ENCODE measurements around the gene SMAD9. TPM values are rescaled to one million over a fixed set of nuclear protein-coding genes. Genes with fewer than 3 reads are reported as not detected.

The SMAD9 gene
- total and polyA plus RNA-seq, 9 of the 15 experiments (the other 6 are each of a cell fraction or from before 2014, with no cell fraction given): 0.02 to 0.08 (median 0.03) TPM; not detected in 4

DNA sequence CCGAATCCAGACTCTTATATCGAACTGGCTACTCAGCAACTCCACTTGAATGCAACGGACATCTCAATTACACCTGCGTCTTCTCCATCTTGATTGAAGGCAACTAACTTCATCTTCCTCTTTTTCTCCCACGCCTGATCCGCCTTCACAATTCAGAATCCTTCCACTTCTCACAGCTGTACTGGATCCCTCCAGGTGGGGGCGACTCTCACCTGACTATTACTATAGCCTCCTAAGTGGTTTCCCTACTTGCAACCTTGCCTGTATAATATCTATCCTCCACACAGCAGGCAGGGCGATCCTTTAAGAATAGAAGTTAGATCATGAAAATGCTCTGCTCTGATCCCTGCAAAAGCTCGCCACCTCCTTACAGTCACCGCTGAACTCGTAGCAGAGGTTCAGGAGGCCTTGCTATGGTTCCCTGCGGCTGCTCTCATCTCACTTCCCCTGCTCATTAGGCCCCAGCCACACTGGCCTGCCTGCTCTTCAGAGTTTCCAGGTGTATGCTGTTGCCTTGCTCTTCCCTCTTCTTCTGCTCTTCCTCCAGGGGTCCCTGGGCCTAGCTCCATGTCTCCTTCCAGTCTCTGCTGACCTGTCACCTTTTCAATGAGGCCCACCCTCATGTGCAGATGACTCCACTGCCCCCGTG is 69.1 kb downstream of the SMAD9 start (continued):
- TF ChIP-seq SMC3 (conservative IDR thresholded peaks at IDR 0.05; ENCODE audit: insufficient read depth, low read depth, low read length) (0 out of 2 replicates have a peak, but pooled peaks have one; percentile 14), DMBX1 (CRISPR knock-in tag; IDR thresholded peaks at IDR 0.05; ENCODE audit: borderline replicate concordance) (no peak), BACH1 (tag; IDR thresholded peaks at IDR 0.05) (no peak), HIVEP1 (CRISPR knock-in tag; IDR thresholded peaks at IDR 0.05) (no peak), JUN (IDR thresholded peaks at IDR 0.05; ENCODE audit: borderline replicate concordance, low read depth, low read length) (no peak), JUN (CRISPR knock-in tag; IDR thresholded peaks at IDR 0.05; ENCODE audit: borderline replicate concordance) (no peak), MYNN (IDR thresholded peaks at IDR 0.05) (no peak), MYNN (CRISPR knock-in tag; IDR thresholded peaks at IDR 0.05) (no peak), GABPB2 (CRISPR knock-in tag; conservative IDR thresholded peaks at IDR 0.05) (no peak), SRF (CRISPR knock-in tag; IDR thresholded peaks at IDR 0.05) (no peak), LARP7 (IDR thresholded peaks at IDR 0.05) (no peak), SIN3A (IDR thresholded peaks at IDR 0.05; ENCODE audit: borderline replicate concordance in 2 of 2, control insufficient read depth in 1 of 2, low read depth in 2 of 2, low read length in 2 of 2) (no peak)
- TF ChIP-seq, protein P1, sequence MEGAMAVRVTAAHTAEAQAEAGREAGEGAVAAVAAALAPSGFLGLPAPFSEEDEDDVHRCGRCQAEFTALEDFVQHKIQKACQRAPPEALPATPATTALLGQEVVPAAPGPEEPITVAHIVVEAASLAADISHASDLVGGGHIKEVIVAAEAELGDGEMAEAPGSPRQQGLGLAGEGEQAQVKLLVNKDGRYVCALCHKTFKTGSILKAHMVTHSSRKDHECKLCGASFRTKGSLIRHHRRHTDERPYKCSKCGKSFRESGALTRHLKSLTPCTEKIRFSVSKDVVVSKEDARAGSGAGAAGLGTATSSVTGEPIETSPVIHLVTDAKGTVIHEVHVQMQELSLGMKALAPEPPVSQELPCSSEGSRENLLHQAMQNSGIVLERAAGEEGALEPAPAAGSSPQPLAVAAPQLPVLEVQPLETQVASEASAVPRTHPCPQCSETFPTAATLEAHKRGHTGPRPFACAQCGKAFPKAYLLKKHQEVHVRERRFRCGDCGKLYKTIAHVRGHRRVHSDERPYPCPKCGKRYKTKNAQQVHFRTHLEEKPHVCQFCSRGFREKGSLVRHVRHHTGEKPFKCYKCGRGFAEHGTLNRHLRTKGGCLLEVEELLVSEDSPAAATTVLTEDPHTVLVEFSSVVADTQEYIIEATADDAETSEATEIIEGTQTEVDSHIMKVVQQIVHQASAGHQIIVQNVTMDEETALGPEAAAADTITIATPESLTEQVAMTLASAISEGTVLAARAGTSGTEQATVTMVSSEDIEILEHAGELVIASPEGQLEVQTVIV (CRISPR knock-in tag; IDR thresholded peaks at IDR 0.05; ENCODE audit: borderline replicate concordance): no peak
- TF ChIP-seq, protein P2, sequence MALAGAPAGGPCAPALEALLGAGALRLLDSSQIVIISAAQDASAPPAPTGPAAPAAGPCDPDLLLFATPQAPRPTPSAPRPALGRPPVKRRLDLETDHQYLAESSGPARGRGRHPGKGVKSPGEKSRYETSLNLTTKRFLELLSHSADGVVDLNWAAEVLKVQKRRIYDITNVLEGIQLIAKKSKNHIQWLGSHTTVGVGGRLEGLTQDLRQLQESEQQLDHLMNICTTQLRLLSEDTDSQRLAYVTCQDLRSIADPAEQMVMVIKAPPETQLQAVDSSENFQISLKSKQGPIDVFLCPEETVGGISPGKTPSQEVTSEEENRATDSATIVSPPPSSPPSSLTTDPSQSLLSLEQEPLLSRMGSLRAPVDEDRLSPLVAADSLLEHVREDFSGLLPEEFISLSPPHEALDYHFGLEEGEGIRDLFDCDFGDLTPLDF (CRISPR knock-in tag; IDR thresholded peaks at IDR 0.05): no peak
- TF ChIP-seq, protein P3, sequence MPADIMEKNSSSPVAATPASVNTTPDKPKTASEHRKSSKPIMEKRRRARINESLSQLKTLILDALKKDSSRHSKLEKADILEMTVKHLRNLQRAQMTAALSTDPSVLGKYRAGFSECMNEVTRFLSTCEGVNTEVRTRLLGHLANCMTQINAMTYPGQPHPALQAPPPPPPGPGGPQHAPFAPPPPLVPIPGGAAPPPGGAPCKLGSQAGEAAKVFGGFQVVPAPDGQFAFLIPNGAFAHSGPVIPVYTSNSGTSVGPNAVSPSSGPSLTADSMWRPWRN (IDR thresholded peaks at IDR 0.05; ENCODE audit: low read depth): no peak

Data from K562 (cell line).